Panc1 (cell line): ENCODE data around the gene CIDEA. TPM values are rescaled to one million over a fixed set of nuclear protein-coding genes. Genes with fewer than 3 reads are reported as not detected.

ENCODE experiments used
- ATAC-seq: fragments of 200-7000 bp; cut with Tn5 transposase; 2 replicates; pipeline ENCODE4 v1.9.1; 2020; ENCODE audit warnings: mild to moderate bottlenecking, moderate library complexity
- BruUV-seq: library from RNA; stranded (reverse); fragments of 400-500 nt; replicated peaks from 2 replicates; lab custom pipeline; 2021; lab: Mats Ljungman, UMichigan
- CTCF ChIA-PET: fragments of 300-600 bp; sonication (Branson Sonifier 250); formaldehyde crosslinking; loops from one replicate; lab custom pipeline; 2022; ENCODE audit warnings: antibody characterized with exemption; lab: Charles Lee
- POLR2A ChIA-PET: fragments of 300-600 bp; sonication (Branson Sonifier 250); formaldehyde crosslinking; loops from one replicate; lab custom pipeline; 2022; ENCODE audit warnings: antibody characterized with exemption; lab: Charles Lee
- DNase-seq: peaks from one replicate; pipeline ENCODE4 v3.0.0-alpha.2; 2010; ENCODE audit warnings: low read depth, low spot score
- H3K27ac ChIP-seq: 2 replicates; pipeline ENCODE4 v1.5.1; 2011; ENCODE audit warnings: mild to moderate bottlenecking, low read length, inconsistent platforms
- H3K27me3 ChIP-seq: fragments of 200-500 bp; sonication (Bioruptor generic); 2 replicates; pipeline ENCODE4 v1.6.0; 2014; ENCODE audit warnings: low read length, inconsistent platforms; ENCODE audit not compliant: control insufficient read depth, insufficient read depth
- H3K36me3 ChIP-seq: fragments of 200-500 bp; sonication (Bioruptor generic); 2 replicates; pipeline ENCODE4 v1.5.1; 2014; ENCODE audit warnings: inconsistent platforms, mild to moderate bottlenecking, low read length, moderate library complexity; ENCODE audit not compliant: control insufficient read depth, insufficient read depth
- H3K4me1 ChIP-seq: 2 replicates; pipeline ENCODE4 v1.5.1; 2011; ENCODE audit warnings: inconsistent platforms, mild to moderate bottlenecking, low read length, moderate library complexity; ENCODE audit not compliant: control insufficient read depth, insufficient read depth
- H3K4me3 ChIP-seq, 2 experiments: 2 replicates each; pipeline ENCODE4 v1.5.1; 2011 to 2012; ENCODE audit warnings: low read depth in 2 of 2, low read length in 2 of 2, mild to moderate bottlenecking in 2 of 2, inconsistent platforms in 1 of 2, moderate library complexity in 1 of 2
- H3K9me3 ChIP-seq: fragments of 200-500 bp; sonication (Bioruptor generic); 2 replicates; pipeline ENCODE4 v1.5.1; 2014; ENCODE audit warnings: low read depth, mild to moderate bottlenecking, inconsistent platforms, low read length, moderate library complexity; ENCODE audit not compliant: control insufficient read depth, insufficient read depth
- POLR2AphosphoS5 ChIP-seq: IDR thresholded peaks from 2 replicates; pipeline ENCODE4 v1.6.1; 2012; ENCODE audit warnings: mild to moderate bottlenecking, low read depth, low read length, moderate library complexity
- SIN3A ChIP-seq: IDR thresholded peaks from 2 replicates; pipeline ENCODE4 v1.6.1; 2012; ENCODE audit warnings: low read depth, mild to moderate bottlenecking, low read length, moderate library complexity, borderline replicate concordance; ENCODE audit not compliant: insufficient read depth
- TCF7L2 ChIP-seq: IDR thresholded peaks from 2 replicates; pipeline ENCODE4 v1.6.1; 2011; ENCODE audit warnings: mild to moderate bottlenecking, low read depth, low read length, inconsistent platforms
- in situ Hi-C: cut with HindIII; loops from 2 replicates; pipeline ENCODE4 v1.10.0; 2016; ENCODE audit warnings: low sequenced_read_pairs, low pct_unique_long_range_greater_than_20kb
- intact Hi-C: fragments of 100-400 bp; cut with micrococcal nuclease; formaldehyde crosslinking; loops from one replicate; pipeline ENCODE4 v1.10.0; 2022; ENCODE audit not compliant: unreplicated experiment
- total RNA-seq: library from RNA; stranded (reverse); gene quantifications from one replicate; pipeline ENCODE4 v1.2.1, GENCODE V29; 2021; ENCODE audit not compliant: unreplicated experiment
- TF ChIP-seq, protein P1 (sequence below), 2 experiments: IDR thresholded peaks; 2 replicates each; pipeline ENCODE4 v1.6.1; 2011 to 2012; ENCODE audit warnings: low read depth in 2 of 2, control low read depth in 1 of 2, low read length in 1 of 2, mild to moderate bottlenecking in 1 of 2, moderate library complexity in 1 of 2; ENCODE audit not compliant: insufficient read depth in 1 of 2
- TF ChIP-seq, protein P2 (sequence below): fragments of 450-650 bp; IDR thresholded peaks from 2 replicates; pipeline ENCODE4 v1.5.1; 2017; ENCODE audit warnings: mild to moderate bottlenecking

Gene CIDEA
- total RNA-seq, 1 experiment from 2014 or later, result not detected

- TF ChIP-seq SIN3A (no peak), TCF7L2 (no peak), POLR2AphosphoS5 (no peak)
- TF ChIP-seq, protein P1, sequence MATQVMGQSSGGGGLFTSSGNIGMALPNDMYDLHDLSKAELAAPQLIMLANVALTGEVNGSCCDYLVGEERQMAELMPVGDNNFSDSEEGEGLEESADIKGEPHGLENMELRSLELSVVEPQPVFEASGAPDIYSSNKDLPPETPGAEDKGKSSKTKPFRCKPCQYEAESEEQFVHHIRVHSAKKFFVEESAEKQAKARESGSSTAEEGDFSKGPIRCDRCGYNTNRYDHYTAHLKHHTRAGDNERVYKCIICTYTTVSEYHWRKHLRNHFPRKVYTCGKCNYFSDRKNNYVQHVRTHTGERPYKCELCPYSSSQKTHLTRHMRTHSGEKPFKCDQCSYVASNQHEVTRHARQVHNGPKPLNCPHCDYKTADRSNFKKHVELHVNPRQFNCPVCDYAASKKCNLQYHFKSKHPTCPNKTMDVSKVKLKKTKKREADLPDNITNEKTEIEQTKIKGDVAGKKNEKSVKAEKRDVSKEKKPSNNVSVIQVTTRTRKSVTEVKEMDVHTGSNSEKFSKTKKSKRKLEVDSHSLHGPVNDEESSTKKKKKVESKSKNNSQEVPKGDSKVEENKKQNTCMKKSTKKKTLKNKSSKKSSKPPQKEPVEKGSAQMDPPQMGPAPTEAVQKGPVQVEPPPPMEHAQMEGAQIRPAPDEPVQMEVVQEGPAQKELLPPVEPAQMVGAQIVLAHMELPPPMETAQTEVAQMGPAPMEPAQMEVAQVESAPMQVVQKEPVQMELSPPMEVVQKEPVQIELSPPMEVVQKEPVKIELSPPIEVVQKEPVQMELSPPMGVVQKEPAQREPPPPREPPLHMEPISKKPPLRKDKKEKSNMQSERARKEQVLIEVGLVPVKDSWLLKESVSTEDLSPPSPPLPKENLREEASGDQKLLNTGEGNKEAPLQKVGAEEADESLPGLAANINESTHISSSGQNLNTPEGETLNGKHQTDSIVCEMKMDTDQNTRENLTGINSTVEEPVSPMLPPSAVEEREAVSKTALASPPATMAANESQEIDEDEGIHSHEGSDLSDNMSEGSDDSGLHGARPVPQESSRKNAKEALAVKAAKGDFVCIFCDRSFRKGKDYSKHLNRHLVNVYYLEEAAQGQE (IDR thresholded peaks at IDR 0.05; ENCODE audit: insufficient read depth in 1 of 2, low read depth in 2 of 2, low read length in 1 of 2), result no peak
- TF ChIP-seq, protein P2, sequence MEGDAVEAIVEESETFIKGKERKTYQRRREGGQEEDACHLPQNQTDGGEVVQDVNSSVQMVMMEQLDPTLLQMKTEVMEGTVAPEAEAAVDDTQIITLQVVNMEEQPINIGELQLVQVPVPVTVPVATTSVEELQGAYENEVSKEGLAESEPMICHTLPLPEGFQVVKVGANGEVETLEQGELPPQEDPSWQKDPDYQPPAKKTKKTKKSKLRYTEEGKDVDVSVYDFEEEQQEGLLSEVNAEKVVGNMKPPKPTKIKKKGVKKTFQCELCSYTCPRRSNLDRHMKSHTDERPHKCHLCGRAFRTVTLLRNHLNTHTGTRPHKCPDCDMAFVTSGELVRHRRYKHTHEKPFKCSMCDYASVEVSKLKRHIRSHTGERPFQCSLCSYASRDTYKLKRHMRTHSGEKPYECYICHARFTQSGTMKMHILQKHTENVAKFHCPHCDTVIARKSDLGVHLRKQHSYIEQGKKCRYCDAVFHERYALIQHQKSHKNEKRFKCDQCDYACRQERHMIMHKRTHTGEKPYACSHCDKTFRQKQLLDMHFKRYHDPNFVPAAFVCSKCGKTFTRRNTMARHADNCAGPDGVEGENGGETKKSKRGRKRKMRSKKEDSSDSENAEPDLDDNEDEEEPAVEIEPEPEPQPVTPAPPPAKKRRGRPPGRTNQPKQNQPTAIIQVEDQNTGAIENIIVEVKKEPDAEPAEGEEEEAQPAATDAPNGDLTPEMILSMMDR, result no peak
- POLR2A ChIA-PET, result no interaction called here
- Histone ChIP-seq H3K27ac (no peak overlapping the region), H3K36me3 (peaks cover 14% of the 10 kb centered on the region), H3K9me3 (no peaks in the 10 kb centered on the region), H3K4me1 (peaks cover 4% of the 10 kb centered on the region; the same call in 1 of the 2 replicates), H3K4me3 (no peak overlapping the region), H3K27me3 (no peaks in the 10 kb centered on the region)
- in situ Hi-C loops, result no loop called here
- no TSS peak for BruUV-seq
- intact Hi-C loops, result no loop called here
- DNase-seq (no peak), ATAC-seq (no peak)
- CTCF ChIA-PET, result no interaction called here
These were observed 67.2 kb downstream of the CIDEA start for GRCh38 chr18:12321333-12321732.

- Histone ChIP-seq H3K27ac (no peak overlapping the region), H3K4me3 (no peak overlapping the region), H3K27me3 (no peaks in the 10 kb centered on the region), H3K4me1 (no peaks in the 10 kb centered on the region; the same call in 1 of the 2 replicates), H3K9me3 (no peaks in the 10 kb centered on the region), H3K36me3 (peaks cover 21% of the 10 kb centered on the region)
- in situ Hi-C loops (no loop called here), intact Hi-C loops (no loop called here)
- DNase-seq (no peak), ATAC-seq (no peak)
- ChIA-PET CTCF (no interaction called here), POLR2A (no interaction called here)
- no peak for TF ChIP-seq TCF7L2
- TF ChIP-seq POLR2AphosphoS5, result no peak
- TF ChIP-seq, protein P2, result no peak
- TF ChIP-seq, protein P1 (IDR thresholded peaks at IDR 0.05; ENCODE audit: insufficient read depth in 1 of 2, low read depth in 2 of 2, low read length in 1 of 2), result no peak
- TF ChIP-seq SIN3A, result no peak
- no TSS peak for BruUV-seq
These were observed 71.0 kb downstream of the CIDEA start for GRCh38 chr18:12324991-12325725.
